Epithelial cell of proximal tubule (primary cell): ENCODE measurements around the gene CEP112. TPM values are rescaled to one million over a fixed set of nuclear protein-coding genes. Genes with fewer than 3 reads are reported as not detected.

ENCODE experiments used
- DNase-seq: peaks from one replicate; pipeline ENCODE4 v3.0.0-alpha.2; 2011; ENCODE audit warnings: low read depth
- H3K4me3 ChIP-seq: 2 replicates; pipeline ENCODE4 v1.5.1; 2011; ENCODE audit warnings: low read depth, mild to moderate bottlenecking, low read length
- CTCF ChIP-seq: conservative IDR thresholded peaks from 2 replicates; pipeline ENCODE4 v1.5.1; 2012; ENCODE audit warnings: low read depth, mild to moderate bottlenecking, low read length
- total RNA-seq: library from RNA; depleted of rRNA; stranded (reverse); fragments of >200 nt; gene quantifications from 2 replicates; pipeline ENCODE4 v1.2.3, GENCODE V29; 2015

The CEP112 gene
- total RNA-seq, 1 donor from 2014 or later: 4.7 TPM

DNA sequence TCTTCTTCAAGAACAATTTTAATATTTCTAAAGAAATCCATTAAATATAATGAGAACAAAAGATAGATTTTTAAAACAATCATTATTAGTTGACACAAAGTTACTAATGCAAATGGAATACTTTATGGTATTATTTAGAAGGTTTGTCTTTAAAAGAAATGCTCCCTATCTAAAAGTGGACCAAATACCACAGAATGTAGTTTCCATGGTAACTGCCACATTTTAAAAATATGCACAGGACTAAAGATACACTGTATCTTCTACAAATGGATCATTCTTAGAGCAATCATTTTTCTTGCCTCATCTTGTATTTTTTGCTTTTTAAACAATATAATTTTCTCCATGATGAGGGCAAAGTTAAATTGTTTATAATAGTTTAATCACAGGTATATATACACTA lies 296.0 kb downstream of the CEP112 start:
- no peak overlapping the region for H3K4me3 ChIP-seq
- no peak for DNase-seq
- no peak for TF ChIP-seq CTCF

GRCh38 chr17:65893692-65894279 lies 298.1 kb downstream of the CEP112 start:
- TF ChIP-seq CTCF: no peak
- DNase-seq: no peak

DNA sequence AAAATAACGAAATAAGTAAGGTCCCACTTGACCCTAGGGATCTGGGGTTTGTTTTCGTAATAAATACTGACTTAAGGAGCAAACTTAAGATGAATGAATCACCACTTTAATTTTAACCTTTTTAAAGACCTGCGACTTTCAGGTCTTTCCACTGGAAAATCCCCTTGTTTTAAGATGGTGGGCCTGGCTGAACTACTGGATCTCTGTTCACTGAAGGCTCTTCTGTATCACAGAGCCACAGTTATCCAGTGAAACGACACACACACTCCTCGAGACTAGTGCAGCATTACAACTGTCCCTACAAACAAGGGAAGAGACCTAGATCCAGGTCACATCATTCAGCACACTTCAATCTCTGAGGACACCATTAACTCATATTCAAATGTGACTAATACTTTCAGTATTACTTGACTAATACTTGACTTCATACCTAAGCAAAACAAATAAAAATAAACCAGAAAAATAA lies 299.0 kb downstream of the CEP112 start:
- no peak for DNase-seq
- H3K4me3 ChIP-seq: no peak overlapping the region
- no peak for TF ChIP-seq CTCF

More at GRCh38 chr17:65893692-65894279, 298.1 kb downstream of the CEP112 start:
- no peak overlapping the region for H3K4me3 ChIP-seq

- no peak for TF ChIP-seq CTCF
- no peak for DNase-seq
- no peak overlapping the region for H3K4me3 ChIP-seq
These were observed 300.6 kb downstream of the CEP112 start for GRCh38 chr17:65891231-65891735.

DNA sequence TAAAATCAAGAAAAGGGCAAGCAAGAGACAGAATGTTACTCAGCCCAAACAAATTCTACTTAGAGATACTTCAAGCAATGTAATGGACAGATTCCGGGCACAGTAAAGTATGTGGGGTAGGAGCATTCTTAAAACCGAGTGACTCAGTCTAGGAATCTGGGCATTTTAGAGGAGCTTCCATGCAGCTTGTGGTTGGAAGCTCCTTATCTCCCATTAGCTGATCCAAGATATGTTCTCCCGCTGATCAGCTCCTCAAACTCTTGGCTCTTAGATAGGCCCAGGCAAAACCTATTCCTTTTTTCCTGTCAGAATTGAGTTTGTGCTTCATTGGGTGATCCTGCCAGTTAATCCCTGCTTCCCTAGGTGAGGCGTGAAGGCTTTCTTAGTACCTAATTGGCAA lies 303.3 kb downstream of the CEP112 start:
- TF ChIP-seq CTCF: no peak
- DNase-seq: no peak
- no peak overlapping the region for H3K4me3 ChIP-seq

GRCh38 chr17:65886315-65887245 lies 305.4 kb downstream of the CEP112 start:
- TF ChIP-seq CTCF: no peak
- no peak overlapping the region for H3K4me3 ChIP-seq
- DNase-seq: no peak
